HL-60 (cell line): ENCODE results near the gene FBXW7.

ENCODE experiments used
- DNase-seq, 2 experiments: peaks; one replicate each; pipeline ENCODE4 v3.0.0-alpha.2; 2010 to 2020; ENCODE audit warnings: low read depth in 1 of 2, low spot score in 1 of 2
- H3K27ac ChIP-seq: fragments of 250-450 bp; sonication (Bioruptor Pico); replicated peaks from 2 replicates; pipeline ENCODE4 v1.5.1; 2020; ENCODE audit warnings: mild to moderate bottlenecking, moderate library complexity
- H3K27me3 ChIP-seq: fragments of 250-450 bp; sonication (Bioruptor Pico); 2 replicates; pipeline ENCODE4 v1.5.1; 2021; ENCODE audit warnings: mild to moderate bottlenecking, moderate library complexity; ENCODE audit not compliant: insufficient read depth, poor library complexity, severe bottlenecking
- H3K4me3 ChIP-seq: replicated peaks from 2 replicates; pipeline ENCODE4 v1.5.1; 2011; ENCODE audit warnings: mild to moderate bottlenecking, control low read depth, low read length; ENCODE audit not compliant: insufficient read depth
- CTCF ChIP-seq: IDR thresholded peaks from one replicate; pipeline ENCODE4 v1.5.1; 2011; ENCODE audit warnings: low read length, control low read depth, inconsistent platforms; ENCODE audit not compliant: insufficient read depth
- GABPA ChIP-seq: IDR thresholded peaks from 2 replicates; pipeline ENCODE4 v1.6.1; 2012; ENCODE audit warnings: low read depth
- POLR2AphosphoS5 ChIP-seq: IDR thresholded peaks from 2 replicates; pipeline ENCODE4 v1.6.1; 2012; ENCODE audit warnings: low read depth
- REST ChIP-seq: IDR thresholded peaks from 2 replicates; pipeline ENCODE4 v1.6.1; 2012; ENCODE audit warnings: low read depth; ENCODE audit not compliant: insufficient replicate concordance
- SPI1 ChIP-seq: IDR thresholded peaks from 2 replicates; pipeline ENCODE4 v1.6.1; 2012; ENCODE audit warnings: low read depth, mild to moderate bottlenecking, borderline replicate concordance

FBXW7 gene

GRCh38 chr4:152462695-152463094 is 73.2 kb downstream of the FBXW7 start:
- no peak for TF ChIP-seq CTCF
- no peak for DNase-seq
- Histone ChIP-seq H3K4me3 (no peak overlapping the region), H3K27me3 (no peaks in the 10 kb centered on the region), H3K27ac (no peak overlapping the region)

GRCh38 chr4:152462047-152462446 is 73.8 kb downstream of the FBXW7 start:
- DNase-seq: peak in 1 of 2 experiments; percentile 54
- H3K27ac ChIP-seq: no peak overlapping the region
- no peaks in the 10 kb centered on the region for H3K27me3 ChIP-seq
- no peak for TF ChIP-seq REST
- TF ChIP-seq CTCF: no peak
- peak; percentile 67 for TF ChIP-seq POLR2AphosphoS5
- H3K4me3 ChIP-seq: no peak overlapping the region

- peak overlapping the region; percentile 47 for H3K27ac ChIP-seq
- H3K4me3 ChIP-seq: no peak overlapping the region
- H3K27me3 ChIP-seq: no peaks in the 10 kb centered on the region
- no peak for TF ChIP-seq GABPA
- TF ChIP-seq REST: no peak
- TF ChIP-seq CTCF: peak; percentile 5
- TF ChIP-seq POLR2AphosphoS5: no peak
- peak; percentile 72 to 77 for DNase-seq
Measured at GRCh38 chr4:152460488-152460887, 75.4 kb downstream of the FBXW7 start.

- DNase-seq: no peak
- H3K4me3 ChIP-seq: no peak overlapping the region
- no peaks in the 10 kb centered on the region for H3K27me3 ChIP-seq
- TF ChIP-seq CTCF (no peak), REST (no peak), SPI1 (no peak), GABPA (no peak), POLR2AphosphoS5 (no peak)
- no peak overlapping the region for H3K27ac ChIP-seq
Measured at GRCh38 chr4:152459326-152459725, 76.6 kb downstream of the FBXW7 start.
